Measurements from ENCODE around the gene NKAPL.

Gene NKAPL

DNA sequence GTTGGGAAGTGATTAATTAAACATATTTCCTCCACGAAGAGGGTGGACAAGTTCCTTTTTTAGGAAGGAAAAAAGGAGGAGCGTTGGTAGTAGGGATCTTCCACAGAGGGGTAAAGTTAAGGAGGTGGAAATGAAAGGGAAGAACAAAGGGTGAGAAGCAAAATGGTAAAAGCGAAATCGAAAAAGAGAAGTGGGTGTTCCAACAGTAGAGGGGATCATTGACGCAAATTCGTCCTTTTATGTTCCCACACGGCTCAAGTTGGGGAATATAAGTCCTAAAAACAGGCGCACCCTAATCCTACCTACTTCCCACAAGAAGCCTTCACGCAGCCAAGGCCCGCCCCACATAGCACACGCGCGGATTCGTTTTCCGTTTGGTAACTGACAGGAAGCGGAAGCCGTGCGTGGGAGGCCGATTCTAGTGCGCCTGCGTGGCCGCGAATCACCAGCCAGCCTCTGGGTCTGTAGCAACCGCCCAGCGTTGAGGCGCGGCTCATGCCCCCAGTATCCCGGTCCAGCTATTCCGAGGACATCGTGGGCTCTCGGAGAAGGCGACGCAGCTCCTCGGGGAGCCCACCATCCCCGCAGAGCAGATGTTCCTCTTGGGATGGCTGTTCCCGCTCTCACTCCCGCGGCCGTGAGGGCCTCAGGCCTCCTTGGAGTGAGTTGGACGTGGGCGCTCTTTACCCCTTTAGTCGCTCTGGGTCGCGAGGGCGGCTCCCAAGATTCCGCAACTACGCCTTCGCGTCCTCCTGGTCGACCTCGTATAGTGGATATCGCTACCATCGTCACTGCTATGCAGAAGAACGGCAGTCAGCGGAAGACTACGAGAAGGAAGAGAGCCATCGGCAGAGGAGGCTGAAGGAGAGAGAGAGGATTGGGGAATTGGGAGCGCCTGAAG, at the start of gene NKAPL:
Gene NKAPL, plus strand, starts transcription at position 421 of the 901 bp plus-strand sequence. Its CDS starts 75 bp downstream, at position 496.
- peak; percentile 8 for DNase-seq (ENCODE audit: low spot score)

- no peak for DNase-seq (ENCODE audit: low spot score)
Observed at GRCh38 chr6:28209753-28210535, 49.2 kb upstream of the NKAPL start.

DNA sequence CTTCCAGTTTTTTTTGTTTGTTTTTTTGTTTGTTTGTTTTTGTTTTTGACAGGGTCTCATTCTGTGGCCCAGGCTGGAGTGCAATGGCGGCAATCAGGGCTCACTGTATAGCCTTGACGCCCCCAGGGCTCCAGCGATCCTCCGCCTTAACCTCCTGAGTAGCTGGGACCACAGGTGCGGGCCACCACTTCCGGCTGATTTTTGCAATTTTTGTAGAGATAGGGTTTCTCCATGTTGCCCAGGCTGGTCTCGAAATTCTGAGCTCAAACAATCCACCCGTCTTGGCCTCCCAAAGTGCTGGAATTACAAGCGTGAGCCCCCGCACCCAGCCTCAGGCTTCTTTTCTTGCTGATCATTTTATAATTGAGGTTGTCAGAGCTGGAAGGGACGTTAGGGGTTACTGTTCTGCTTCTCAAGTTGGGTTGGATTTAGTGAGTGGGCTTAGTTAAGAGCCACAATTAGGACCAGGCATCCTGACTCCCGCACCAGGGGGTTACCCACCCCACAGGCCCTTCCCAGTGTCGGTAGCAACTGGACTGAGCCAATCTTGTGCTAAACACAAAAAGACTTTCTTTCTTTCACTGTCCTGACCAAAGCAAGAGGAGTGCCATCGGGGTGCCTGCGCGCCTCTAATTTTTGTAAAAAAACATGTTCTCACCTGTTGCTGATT, 47.1 kb upstream of the NKAPL start:
- no peak for DNase-seq (ENCODE audit: low spot score)

GRCh38 chr6:28212510-28213212, 46.4 kb upstream of the NKAPL start:
- peak; percentile 72 for DNase-seq (ENCODE audit: low spot score)

DNA sequence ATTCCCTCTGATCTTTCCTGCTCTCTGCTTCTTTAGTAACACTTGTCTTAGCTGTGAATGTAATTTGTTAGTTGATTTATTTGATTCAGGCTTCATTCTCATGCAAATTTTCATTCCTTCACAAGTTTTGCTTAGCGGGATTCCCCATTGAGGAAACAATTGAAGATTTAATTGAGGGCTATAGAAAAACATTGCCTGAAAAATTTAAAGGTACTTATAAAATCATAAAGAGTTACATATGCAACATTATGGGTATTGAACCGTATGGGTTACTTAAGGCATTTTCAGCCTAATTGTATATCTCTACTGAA, 45.9 kb upstream of the NKAPL start:
- DNase-seq (ENCODE audit: low spot score) = no peak

GRCh38 chr6:28215425-28215824, 43.7 kb upstream of the NKAPL start:
- DNase-seq (ENCODE audit: low spot score) = no peak

DNA sequence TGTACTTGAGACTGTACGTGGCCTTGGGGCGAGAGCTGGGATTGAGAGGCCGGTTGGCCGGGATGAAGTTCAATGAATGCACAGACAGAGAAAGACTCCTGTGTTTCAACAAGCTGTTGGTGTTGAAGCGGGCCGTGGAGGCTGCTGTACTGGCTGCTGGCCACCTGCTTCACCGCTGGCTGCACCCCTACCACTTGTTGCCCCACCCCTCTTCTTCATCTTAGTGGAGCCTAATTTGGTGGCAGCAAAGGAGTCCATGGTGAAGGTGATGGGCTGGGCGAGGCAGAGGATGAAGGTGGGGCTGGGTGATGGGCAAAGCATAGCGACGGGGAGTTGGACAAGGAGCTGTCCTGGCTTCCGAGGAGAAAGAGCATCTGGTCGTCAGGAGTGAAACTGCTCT, 41.2 kb upstream of the NKAPL start:
- no peak for DNase-seq (ENCODE audit: low spot score)

DNA sequence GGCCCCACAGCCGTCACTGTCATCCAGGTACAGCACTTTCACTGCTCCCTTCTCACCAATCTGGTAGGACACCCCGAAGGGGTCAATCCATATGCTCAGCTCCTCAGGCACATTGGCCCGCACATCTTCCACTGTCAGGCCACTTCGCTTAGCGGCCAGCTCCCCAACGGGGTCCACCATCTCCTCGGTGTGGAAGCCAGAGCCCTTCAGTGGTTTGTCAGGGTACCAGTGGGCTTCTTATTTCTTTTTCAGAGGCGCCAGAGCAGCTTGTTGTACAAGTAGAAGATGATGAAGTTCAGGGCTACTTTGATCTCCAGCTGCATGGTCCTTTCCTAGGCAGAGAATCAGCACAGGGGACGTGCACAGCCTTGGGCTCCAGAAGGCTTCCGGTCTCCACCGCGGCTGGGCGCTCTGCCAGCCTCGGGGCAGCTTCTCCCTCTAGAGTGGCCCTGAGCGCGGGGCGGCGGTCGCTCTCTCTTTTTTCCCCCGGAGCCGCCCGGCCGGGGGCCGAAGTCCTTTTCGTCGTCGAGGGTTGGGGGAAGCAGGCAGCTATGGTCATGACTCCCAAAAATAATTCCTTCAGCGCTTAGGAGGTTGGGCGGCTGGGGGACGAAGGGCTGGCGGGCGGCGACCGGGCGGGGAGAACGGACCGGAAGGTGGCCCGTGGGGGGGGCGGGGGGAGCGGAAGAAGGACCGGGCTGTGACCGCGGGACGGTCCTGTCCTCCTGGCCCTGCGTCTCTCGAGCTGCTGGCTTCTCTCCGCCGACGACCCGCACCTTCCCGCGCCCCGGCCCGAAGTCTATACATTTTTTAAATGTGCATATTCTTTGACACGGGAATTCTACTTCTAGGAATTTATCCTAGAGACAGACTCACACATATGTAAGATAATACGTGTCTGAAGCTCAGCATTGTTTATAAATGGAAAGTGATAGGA, 40.5 kb upstream of the NKAPL start:
- DNase-seq (ENCODE audit: low spot score) = peak; percentile 73

DNA sequence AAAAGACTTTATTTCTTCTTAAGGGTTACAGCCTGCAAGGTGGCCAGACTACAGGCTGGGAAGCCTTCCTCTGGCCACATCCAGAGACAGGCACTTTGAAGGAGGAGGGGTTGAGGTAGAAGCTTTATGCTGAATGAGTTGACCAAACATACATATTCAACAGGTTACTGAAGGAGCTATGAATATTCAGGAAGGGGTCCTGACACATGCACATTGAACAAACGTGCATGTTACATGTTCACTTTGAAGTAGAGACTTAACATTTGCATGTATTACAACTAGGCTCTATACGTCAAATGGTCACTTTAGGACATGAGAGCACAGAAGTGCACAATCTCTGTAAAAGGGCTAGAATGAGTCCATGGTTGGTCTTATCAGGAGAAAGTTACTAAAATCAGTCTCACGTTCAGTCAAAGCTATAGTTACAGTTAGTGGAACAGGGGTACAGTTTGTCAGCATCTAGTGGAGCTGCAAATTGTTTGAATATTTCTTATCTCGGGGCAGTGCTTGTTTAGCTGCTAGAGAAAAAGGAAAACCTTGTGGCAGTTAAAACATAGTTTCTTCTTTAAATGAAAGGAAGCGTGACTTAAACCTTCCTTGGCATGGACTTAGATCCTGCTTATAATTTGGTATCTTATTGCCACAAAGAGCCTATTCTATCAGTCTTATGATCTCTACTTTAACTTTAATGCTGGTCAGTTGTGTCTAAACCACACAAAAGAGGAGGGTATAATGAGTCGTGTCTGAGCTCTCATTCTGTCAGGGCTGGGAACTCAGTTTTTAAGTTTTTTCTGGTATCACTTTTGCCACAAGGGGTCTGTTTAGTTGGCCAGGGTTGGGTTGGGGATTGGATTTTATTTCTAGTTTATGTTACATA, 38.6 kb upstream of the NKAPL start:
- DNase-seq (ENCODE audit: low spot score) = no peak

- DNase-seq (ENCODE audit: low spot score) = no peak
Observed at GRCh38 chr6:28224131-28225055, 34.7 kb upstream of the NKAPL start.

DNA sequence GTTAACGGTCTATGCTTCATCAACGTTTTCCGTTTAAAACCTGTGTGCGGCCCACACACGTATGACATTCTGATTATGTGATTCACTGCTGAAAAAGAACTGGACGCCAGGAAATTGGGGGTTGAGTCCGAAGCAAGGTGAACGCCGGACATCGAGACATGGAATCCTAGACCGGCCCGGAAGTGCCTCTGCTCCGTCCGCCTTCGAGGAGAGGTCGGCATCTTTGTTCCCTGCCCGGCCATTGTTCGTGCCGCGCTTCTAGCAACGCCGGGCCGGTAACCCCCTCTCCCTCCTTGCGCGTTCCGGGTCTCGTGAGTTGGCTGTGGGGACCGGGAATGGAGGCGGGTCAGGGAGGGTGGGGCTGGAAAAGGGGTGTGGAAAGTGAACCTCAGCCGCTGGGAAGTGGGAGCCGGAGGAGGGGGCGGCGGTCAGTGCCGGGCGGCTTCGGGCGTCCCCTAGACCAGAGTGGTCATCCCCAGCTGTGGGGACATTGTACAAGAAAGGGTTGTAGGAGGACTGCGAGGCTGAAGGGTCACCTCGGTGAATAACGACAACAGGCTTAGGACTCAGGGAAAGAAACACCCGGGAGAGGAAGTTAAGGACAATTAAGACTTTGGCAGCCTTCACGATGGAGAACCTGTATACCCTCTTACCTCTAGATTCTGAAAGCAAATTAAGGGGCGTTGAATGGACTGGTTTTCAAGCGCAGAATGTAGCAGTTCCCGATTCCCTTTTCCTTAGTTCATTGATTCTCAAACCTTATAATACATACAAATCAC, 33.9 kb upstream of the NKAPL start, which contains the start of gene ZSCAN9:
Gene ZSCAN9, plus strand, starts transcription at position 220 of the 779 bp plus-strand sequence. CDS start 1,810 bp downstream, outside the sequence.
- peak; percentile 85 for DNase-seq (ENCODE audit: low spot score)

DNA sequence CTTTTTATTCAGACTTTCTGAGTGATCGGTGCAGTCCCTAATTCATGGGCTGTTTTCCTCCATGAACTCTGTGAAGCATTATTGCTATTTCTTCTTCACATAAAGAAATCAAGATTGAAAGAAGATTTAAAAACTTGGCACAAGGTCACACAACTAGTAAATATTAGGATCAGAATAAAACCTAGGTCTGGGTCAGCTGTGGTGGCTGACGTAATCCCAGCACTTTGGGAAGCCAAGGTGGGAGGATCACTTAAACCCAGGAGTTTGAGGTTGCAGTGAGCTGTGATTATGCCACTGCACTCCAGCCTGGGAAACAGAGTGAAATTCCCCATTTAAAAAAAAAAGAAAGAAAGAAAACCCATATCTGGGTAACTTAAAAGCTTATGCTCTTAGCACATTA, 32.6 kb upstream of the NKAPL start:
- no peak for DNase-seq (ENCODE audit: low spot score)

DNA sequence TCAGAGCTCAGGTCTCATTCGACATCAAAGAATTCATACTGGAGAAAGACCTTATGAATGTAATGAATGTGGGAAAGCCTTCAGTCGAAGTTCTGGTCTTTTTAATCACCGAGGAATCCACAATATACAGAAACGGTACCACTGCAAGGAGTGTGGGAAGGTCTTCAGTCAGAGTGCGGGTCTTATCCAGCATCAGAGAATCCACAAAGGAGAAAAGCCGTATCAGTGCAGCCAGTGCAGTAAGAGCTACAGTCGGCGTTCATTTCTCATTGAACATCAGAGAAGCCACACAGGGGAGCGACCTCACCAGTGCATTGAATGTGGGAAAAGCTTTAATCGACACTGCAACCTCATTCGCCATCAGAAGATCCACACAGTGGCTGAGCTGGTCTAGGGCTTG, 26.3 kb upstream of the NKAPL start:
- DNase-seq (ENCODE audit: low spot score) = no peak

DNA sequence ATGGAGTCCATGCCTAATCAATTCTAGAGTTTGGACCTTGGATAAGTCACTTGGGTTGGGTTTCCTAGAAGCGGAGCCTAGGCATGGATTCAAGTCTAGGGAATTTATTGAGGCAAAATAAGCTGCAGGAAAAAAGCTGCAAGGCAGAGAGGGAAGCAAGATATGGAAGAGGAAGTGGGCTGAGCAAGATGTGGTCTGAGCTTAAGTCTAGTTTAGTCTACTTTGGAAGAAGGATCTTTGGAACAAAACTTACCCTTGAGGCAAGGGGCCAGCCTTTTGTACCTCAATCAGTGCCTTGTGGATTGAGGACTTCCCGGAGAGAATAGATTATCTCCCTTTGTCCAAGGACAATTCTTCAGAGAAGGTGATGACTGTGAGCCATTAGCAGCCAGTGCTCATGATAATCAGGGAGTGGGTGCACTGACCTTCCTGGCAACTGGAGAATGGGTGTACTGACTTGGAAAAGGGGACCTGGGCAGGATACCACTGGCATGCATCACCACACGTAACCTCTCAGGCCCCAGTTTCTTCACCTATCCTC, 23.1 kb upstream of the NKAPL start:
- DNase-seq (ENCODE audit: low spot score) = no peak

DNA sequence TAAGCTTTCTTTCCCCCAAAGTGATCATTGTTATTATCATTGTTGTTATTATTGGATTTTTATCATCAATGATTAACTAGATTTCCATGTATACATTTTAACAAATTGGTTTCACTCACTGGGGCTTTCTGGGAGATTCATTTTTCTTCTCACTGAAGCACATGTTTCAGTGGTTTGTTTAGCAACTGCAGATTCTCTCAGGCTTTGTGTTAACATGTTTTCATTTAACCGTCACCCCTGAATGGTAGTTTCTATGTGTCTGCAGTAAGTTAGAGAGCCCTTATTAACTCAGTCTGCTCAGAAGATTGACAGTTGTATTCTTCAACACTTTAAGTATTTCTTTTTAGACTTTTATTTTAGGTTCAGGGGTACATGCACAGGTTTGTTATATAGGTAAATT, 19.5 kb upstream of the NKAPL start:
- DNase-seq (ENCODE audit: low spot score) = no peak

DNA sequence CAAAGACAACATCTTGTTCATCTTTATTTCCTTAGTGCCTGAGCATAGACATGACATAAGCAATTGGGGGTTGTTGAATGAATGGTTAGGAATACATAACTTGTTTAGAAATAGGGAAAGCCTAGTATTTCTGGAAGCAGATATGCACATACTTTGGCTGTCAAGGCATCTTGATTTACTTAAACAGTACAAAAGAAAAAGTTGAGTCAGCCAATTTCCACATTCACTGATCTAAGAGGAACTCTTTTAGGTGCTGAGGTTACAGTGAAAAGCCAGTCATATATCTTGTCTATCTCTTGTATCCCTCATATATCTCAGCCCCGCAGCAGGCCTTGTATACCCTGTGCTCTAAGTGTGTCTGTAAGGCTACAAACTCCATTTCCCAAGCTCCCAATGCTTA, 18.6 kb upstream of the NKAPL start:
- DNase-seq (ENCODE audit: low spot score) = no peak

- DNase-seq (ENCODE audit: low spot score) = no peak
Observed at GRCh38 chr6:28243946-28244345, 15.2 kb upstream of the NKAPL start.

All from iPS-NIHi11 (cell line).